Prostate gland (tissue), 2 donors: ENCODE results near the gene CLDN34.

Source experiments
- CTCF ChIP-seq, 4 experiments: fragments of 200-600 bp in 2 of 4; fragments of 450-650 bp in 2 of 4; sonication (generic) in 2 of 4; IDR thresholded peaks; 1 replicate in 3 of 4; 2 replicates in 1 of 4; pipeline ENCODE4 v1.5.1; 2016 to 2019; ENCODE audit warnings: antibody characterized with exemption in 4 of 4, mild to moderate bottlenecking in 2 of 4, moderate library complexity in 2 of 4
- POLR2A ChIP-seq: fragments of 450-650 bp; IDR thresholded peaks from one replicate; pipeline ENCODE4 v1.6.1; 2016; ENCODE audit warnings: antibody characterized with exemption, mild to moderate bottlenecking
- POLR2AphosphoS5 ChIP-seq: sonication (generic); formaldehyde crosslinking; IDR thresholded peaks from one replicate; pipeline ENCODE4 v1.6.1; 2017; ENCODE audit warnings: antibody characterized with exemption

GRCh38 chrX:9952300-9952699 is 14.9 kb upstream of the CLDN34 start:
- TF ChIP-seq CTCF (IDR thresholded peaks at IDR 0.05) (no peak), POLR2A (no peak), POLR2AphosphoS5 (no peak)
